ENCODE data around the gene MBL2. TPM values are rescaled to one million over a fixed set of nuclear protein-coding genes. Genes with fewer than 3 reads are reported as not detected.

Gene MBL2
- total RNA-seq, 2 donors from 2014 or later = not detected

GRCh38 chr10:52779541-52780390, 7.2 kb upstream of the MBL2 start:
- peak; percentile 43 to 86 (median 79) for TF ChIP-seq CTCF (IDR thresholded peaks at IDR 0.05)
- no peak for TF ChIP-seq POLR2A (IDR thresholded peaks at IDR 0.05)
- Histone ChIP-seq H3K27me3 (no peaks in the 10 kb centered on the region), H3K4me1 (no peaks in the 10 kb centered on the region), H3K9me3 (no peaks in the 10 kb centered on the region), H3K4me3 (no peak overlapping the region), H3K36me3 (replicated peaks in 1 of 2; ENCODE audit: insufficient read depth in 1 of 2, low read depth in 2 of 2) (no peaks in the 10 kb centered on the region), H3K27ac (no peak overlapping the region)
- 60% methylated on average over 13 of the region's 13 CpGs for WGBS, 2 donors
- ATAC-seq (peak; percentile 80), DNase-seq (peak; percentile 51 to 76 (median 66))
- intact Hi-C loops (cut with DNase I) = no loop called here

GRCh38 chr10:52778511-52779392, 6.2 kb upstream of the MBL2 start:
- TF ChIP-seq POLR2A (IDR thresholded peaks at IDR 0.05) (no peak), CTCF (IDR thresholded peaks at IDR 0.05) (peak in 1 of 7 experiments; percentile 22)
- Histone ChIP-seq H3K4me1 (peaks cover 4% of the 10 kb centered on the region), H3K4me3 (no peak overlapping the region), H3K36me3 (replicated peaks in 1 of 2; ENCODE audit: insufficient read depth in 1 of 2, low read depth in 2 of 2) (no peaks in the 10 kb centered on the region), H3K27me3 (no peaks in the 10 kb centered on the region), H3K9me3 (no peaks in the 10 kb centered on the region), H3K27ac (no peak overlapping the region)
- DNase-seq (no peak), ATAC-seq (no peak)
- intact Hi-C loops (cut with DNase I) = no loop called here
- 39 to 40% methylated on average over 30 to 41 of the region's 42 CpGs for WGBS, 2 donors

GRCh38 chr10:52777414-52777813, 4.8 kb upstream of the MBL2 start:
- Histone ChIP-seq H3K9me3 (no peaks in the 10 kb centered on the region), H3K4me1 (peaks cover 4% of the 10 kb centered on the region), H3K27me3 (no peaks in the 10 kb centered on the region), H3K36me3 (replicated peaks in 1 of 2; ENCODE audit: insufficient read depth in 1 of 2, low read depth in 2 of 2) (no peaks in the 10 kb centered on the region), H3K4me3 (no peak overlapping the region), H3K27ac (no peak overlapping the region)
- ATAC-seq = no peak
- intact Hi-C loops (cut with DNase I) = no loop called here
- no peak for DNase-seq
- no peak for TF ChIP-seq POLR2A (IDR thresholded peaks at IDR 0.05)
- TF ChIP-seq CTCF (IDR thresholded peaks at IDR 0.05) = no peak
- 71 to 90% methylated on average over 5 of the region's 5 CpGs for WGBS, 2 donors

- intact Hi-C loops (cut with DNase I) = no loop called here
- WGBS, 2 donors = 0% methylated on average over 1 of the region's 1 CpG; no CpG with 5 or more reads in 1 of the 2 donors
- Histone ChIP-seq H3K27me3 (no peaks in the 10 kb centered on the region), H3K9me3 (no peaks in the 10 kb centered on the region), H3K4me1 (peaks cover 4% of the 10 kb centered on the region), H3K4me3 (no peak overlapping the region), H3K27ac (no peak overlapping the region), H3K36me3 (replicated peaks in 1 of 2; ENCODE audit: insufficient read depth in 1 of 2, low read depth in 2 of 2) (no peaks in the 10 kb centered on the region)
- TF ChIP-seq POLR2A (IDR thresholded peaks at IDR 0.05) (no peak), CTCF (IDR thresholded peaks at IDR 0.05) (no peak)
- DNase-seq = no peak
- ATAC-seq = no peak
Observed at GRCh38 chr10:52776471-52776903, 3.9 kb upstream of the MBL2 start.
